ENCODE results near the gene ELP5.
"Not testable (repeated sequence)": the region's sequence is repeated elsewhere in the genome, so short reads cannot be mapped to it uniquely, and the experiment has no call there.

The ELP5 gene

GRCh38 chr17:7237266-7237760 lies 14.7 kb upstream of the ELP5 start:
- no peak for DNase-seq

GRCh38 chr17:7237761-7238419 lies 14.1 kb upstream of the ELP5 start:
- DNase-seq, result peak; percentile 90 to 91

GRCh38 chr17:7238420-7239090 lies 13.5 kb upstream of the ELP5 start:
- no peak for DNase-seq

- DNase-seq, result peak; percentile 98
These were observed 12.7 kb upstream of the ELP5 start, which contains the start of gene PHF23 for GRCh38 chr17:7239091-7240027. PHF23 (minus strand) TSS chr17:7239457; CDS start chr17:7239279, 178 bp downstream.

GRCh38 chr17:7240375-7240774 lies 11.6 kb upstream of the ELP5 start:
- no peak for DNase-seq

GRCh38 chr17:7241090-7241733 lies 10.8 kb upstream of the ELP5 start:
- DNase-seq, result no peak

GRCh38 chr17:7241783-7242716 lies 10.0 kb upstream of the ELP5 start, which contains the start of gene GABARAP:
GABARAP (minus strand) TSS chr17:7242449; CDS start chr17:7242330, 119 bp downstream.
- DNase-seq, result peak; percentile 94 to 96

- DNase-seq, result peak; percentile 93 to 95
These were observed 9.1 kb upstream of the ELP5 start for GRCh38 chr17:7242717-7243452.

GRCh38 chr17:7243453-7243729 lies 8.6 kb upstream of the ELP5 start:
- no peak for DNase-seq

GRCh38 chr17:7243838-7244237 lies 8.2 kb upstream of the ELP5 start:
- not testable (repeated sequence) for DNase-seq

GRCh38 chr17:7246779-7247178 lies 5.2 kb upstream of the ELP5 start:
- no peak for DNase-seq

GRCh38 chr17:7248796-7249195 lies 3.2 kb upstream of the ELP5 start:
- no peak for DNase-seq

GRCh38 chr17:7249214-7249613 lies 2.8 kb upstream of the ELP5 start:
- DNase-seq, result no peak

- no peak for DNase-seq
These were observed 2.2 kb upstream of the ELP5 start for GRCh38 chr17:7249830-7250229.

GRCh38 chr17:7250695-7251627 lies 1.1 kb upstream of the ELP5 start:
- DNase-seq, result no peak

GRCh38 chr17:7251661-7252175 lies 297 bp upstream of the ELP5 start, which contains the start of gene CTDNEP1:
CTDNEP1 (minus strand) TSS chr17:7251734; CDS start chr17:7251296, 438 bp downstream.
- DNase-seq, result peak; percentile 97 to 98

- no peak for DNase-seq
These were observed 1.1 kb downstream of the ELP5 start for GRCh38 chr17:7253082-7253481.

- DNase-seq, result no peak
These were observed 2.5 kb downstream of the ELP5 start for GRCh38 chr17:7254511-7254910.

- no peak for DNase-seq
These were observed 4.9 kb downstream of the ELP5 start for GRCh38 chr17:7256766-7257456.
